Activated CD4-positive, alpha-beta T cell treated with anti-CD3 and anti-CD28 coated beads, Interleukin-2, Interleukin-6, amounts not matched to agents 100 ng/mL and 50 ng/mL, durations not matched to agents 16 hours and 8 hours (primary cell): ENCODE data around the gene MKS1.

Experiments
- DNase-seq: peaks from one replicate; pipeline ENCODE4 v3.0.0-alpha.2; 2020

The MKS1 gene

DNA sequence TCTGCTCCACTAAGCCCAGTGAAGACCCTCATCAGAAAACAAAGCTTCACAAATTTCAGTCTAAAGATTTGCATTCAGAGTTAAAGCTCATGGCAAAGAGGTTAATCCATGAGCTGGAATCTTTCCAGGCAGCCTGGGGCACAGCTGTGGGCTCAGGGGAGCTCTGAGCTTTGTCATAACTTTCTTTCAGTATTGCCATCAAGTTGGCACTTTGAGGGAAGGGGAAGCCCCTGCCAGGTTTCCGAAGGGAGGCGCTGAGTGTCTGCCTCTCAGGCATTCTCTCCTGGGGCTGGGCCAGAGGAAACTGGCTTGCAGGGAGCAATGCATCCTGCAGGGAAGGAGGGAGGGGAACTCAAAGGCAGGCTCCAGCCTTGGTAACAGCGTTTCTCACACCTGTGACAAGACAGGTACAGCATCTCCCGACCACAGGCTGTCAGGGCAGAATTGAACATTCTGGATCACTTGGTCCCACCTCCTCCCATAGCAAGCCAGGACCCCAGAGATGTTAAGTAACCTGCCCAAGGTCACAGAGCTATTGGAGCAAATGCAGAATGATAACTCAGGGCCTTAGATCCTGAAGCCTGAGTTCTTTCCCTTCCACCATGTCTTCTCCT is 23.2 kb upstream of the MKS1 start:
- peak; percentile 76 for DNase-seq

GRCh38 chr17:58239987-58240386 is 20.9 kb upstream of the MKS1 start:
- DNase-seq, result no peak

DNA sequence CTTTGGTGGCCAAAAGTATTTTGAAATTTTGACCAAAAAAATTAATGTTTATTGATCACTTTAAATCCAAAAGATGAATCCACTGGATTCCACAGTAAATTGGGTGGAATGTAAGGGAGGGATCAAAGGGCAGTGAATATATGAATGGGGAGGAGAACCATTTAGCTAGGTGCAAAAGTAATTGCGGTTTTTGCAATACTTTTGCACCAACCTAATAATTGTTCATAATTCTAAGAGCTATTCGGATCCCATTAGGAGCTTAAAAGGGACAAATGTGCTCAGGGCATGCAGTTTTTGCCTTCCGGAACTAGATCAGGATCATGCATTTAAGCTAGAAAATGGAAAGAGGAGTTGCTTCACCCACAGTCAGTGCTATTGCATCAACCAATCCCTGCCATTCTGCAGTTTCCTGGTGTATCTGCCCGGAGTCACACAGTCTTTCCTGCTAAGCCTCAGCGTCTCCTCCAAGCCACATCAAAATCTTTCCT is 19.1 kb upstream of the MKS1 start, which contains the start of gene LPO:
Gene LPO, plus strand, starts transcription at position 438 of the 488 bp plus-strand sequence. CDS start 4,396 bp downstream, outside the sequence.
- no peak for DNase-seq

GRCh38 chr17:58236394-58236793 is 17.3 kb upstream of the MKS1 start:
- no peak for DNase-seq

GRCh38 chr17:58235821-58236220 is 16.8 kb upstream of the MKS1 start:
- no peak for DNase-seq

DNA sequence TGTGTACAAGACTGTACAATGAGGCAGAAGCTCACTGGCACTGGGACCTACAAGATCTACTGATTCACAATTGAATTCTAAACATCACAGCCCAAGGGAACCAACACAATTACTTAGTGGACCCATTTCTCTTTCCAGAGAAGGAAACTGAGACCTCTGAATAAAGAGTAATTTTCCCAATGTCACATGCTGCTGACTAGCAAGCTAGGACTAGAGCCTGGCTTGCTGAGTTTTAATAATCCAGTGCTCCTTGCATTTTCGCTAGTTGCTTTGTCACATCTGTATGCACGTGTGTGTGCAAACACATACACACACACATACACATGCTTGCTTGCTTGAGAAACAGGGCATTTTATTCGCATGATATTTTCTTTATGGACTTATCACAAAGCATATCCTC is 15.5 kb upstream of the MKS1 start:
- DNase-seq, result no peak

DNA sequence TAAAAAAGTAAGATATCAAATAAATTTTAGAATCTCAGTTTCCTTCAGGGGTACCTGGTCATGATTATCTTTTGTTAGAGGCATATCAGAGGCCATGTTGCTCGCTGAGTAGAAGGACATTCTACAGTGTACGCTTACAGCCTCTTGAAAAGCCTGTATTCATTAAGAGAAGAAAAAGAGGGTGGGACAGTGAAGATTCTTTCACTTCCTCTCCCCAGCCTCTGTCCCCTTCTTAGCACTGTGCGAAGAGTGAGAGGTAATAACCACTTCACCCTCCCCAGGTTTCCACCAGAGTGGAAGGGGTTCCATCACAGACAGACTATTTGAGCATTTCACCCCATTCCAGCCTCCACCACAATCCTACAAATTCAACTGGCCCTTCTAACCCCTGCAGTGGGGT is 14.5 kb upstream of the MKS1 start:
- no peak for DNase-seq

DNA sequence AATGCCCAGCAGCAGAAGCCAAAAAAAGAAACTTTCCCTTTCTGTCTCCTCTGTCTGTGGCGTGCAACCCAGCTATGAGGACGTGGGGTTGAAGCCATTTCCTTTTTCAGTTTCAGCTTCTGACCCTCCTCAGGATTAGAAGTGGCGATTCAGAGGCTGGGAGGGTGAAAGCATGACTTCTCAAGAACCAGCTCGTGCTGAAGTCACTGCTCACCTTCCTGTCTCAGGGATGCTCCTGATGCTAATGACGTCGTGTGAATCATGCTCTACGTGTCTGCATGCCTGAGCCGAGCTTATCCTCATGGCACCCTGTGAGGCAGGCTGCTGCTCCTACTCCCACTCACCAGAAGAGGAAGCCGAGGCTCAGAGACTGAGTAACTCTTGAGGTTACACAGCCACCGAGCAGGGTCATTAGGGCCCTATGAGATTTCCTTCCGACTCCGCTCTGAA is 13.7 kb upstream of the MKS1 start:
- DNase-seq, result peak; percentile 22

DNA sequence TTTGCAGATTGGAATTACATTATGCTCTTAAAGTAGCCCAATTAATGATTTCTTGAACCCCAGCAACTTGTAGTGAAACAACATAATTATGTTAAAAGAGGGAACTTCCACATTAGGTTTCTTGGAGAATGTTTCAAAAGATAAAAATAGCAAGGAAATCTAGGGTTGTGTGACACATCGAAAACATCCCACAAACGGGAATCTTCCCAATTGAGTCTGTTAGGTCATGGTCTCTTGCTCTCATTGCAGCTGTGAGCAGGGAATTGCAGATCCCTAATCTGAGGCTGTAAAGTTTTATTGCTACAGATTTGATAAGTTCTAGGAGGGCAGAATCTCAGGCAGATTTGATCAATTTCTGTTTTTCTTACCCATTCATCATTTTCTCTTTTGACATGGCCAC is 12.6 kb upstream of the MKS1 start:
- no peak for DNase-seq

DNA sequence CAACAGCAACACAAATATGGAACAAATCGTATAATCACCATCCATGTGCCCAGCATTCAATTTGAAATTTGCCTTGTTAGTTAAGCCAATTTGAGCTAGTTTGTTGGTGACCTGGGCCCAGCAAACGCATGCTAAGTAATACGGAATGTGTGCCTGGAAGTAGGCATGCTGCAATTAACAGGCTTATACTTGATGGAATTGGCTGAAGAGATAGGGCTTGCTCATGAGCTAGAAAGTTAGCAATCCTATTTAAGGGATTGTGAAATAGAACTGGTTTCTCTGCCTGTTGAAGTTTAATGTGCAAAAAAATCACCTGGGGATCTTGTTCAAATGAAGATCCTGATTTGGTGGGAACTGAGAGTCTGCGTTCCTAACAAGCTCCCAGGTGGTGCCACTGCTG is 10.8 kb upstream of the MKS1 start:
- no peak for DNase-seq

- DNase-seq, result no peak
Measured at GRCh38 chr17:58229384-58229783, 10.3 kb upstream of the MKS1 start.

GRCh38 chr17:58228679-58229078 is 9.6 kb upstream of the MKS1 start:
- DNase-seq, result no peak

GRCh38 chr17:58227733-58228132 is 8.7 kb upstream of the MKS1 start:
- no peak for DNase-seq

DNA sequence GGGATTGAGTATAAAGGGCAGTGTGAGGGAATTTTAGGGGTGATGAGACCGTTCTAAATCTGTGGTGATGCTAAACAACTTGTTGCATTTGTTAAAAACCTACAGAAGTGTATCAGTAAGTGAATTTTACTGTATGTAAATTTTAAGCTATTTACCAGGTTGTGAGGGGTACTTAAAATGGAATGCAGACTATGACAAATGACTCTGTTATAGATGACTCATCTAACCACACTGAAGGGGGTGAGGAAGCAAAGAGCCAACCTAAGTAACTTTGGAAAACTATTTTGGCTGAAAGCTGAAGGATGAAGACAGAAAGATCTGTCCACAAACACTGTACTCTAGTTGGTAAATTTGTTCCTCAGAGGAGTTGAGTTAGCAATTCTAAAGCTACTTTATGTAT is 5.3 kb upstream of the MKS1 start:
- no peak for DNase-seq

- no peak for DNase-seq
Measured at GRCh38 chr17:58219789-58220183, 731 bp upstream of the MKS1 start.

DNA sequence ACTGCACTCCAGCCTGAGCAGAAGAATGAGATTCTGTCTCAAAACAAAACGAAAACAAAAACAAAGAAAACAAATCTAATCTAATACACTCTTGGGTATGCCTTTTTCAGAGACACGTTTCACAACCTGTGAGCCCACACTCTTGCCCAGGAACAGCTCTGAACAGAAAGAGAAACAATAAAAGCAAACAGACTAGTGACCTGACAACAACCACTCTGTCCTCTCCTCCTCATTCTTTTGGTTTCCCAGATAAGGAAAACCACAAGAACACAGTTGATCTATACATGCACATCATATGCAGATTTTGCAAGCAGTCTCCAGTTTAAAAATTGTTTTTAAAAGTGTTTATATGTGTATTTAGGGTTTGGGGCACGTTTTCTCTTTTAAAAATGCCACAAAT is 1.3 kb downstream of the MKS1 start:
- no peak for DNase-seq

GRCh38 chr17:58215685-58216084 is 3.4 kb downstream of the MKS1 start:
- no peak for DNase-seq

GRCh38 chr17:58210922-58211321 is 8.1 kb downstream of the MKS1 start:
- no peak for DNase-seq

DNA sequence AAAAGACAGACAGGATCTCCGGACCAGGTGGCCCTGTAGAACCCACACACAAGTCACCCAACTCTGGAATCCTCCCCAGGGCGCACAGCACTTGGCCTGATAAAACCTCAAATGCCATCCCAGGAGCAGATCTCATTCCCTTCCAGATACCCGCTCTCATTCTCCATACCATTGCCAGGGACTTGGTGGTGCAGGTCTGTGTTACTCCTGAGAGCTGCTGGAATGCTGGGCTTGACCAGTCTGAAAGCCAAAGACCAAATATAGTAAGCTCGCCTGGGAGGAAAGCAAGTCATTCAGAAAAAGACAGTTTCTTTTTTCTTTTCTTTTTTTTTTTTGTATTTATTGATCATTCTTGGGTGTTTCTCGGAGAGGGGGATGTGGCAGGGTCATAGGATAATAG is 10.7 kb downstream of the MKS1 start:
- DNase-seq, result no peak

DNA sequence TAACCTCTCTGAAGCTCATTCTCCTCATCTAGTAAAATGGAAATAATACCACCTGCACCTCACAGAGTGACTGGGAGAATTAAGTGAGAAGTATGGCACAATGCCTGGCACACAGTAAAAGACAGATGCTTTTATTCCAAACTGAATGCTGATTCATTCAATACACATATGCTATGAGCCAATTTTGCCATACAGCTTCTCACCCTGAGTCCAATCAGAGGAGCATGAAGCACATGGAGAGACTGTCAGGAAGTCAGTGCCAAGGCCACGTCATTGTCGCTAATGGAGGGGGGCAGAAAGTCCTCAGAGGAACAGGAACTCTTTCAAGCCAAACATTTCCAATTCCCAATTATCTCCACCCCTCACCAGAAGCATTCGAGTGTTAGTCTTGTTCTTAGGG is 11.6 kb downstream of the MKS1 start:
- no peak for DNase-seq

- no peak for DNase-seq
Measured at GRCh38 chr17:58205936-58206335, 13.1 kb downstream of the MKS1 start.

- no peak for DNase-seq
Measured at GRCh38 chr17:58204796-58205195, 14.3 kb downstream of the MKS1 start.

DNA sequence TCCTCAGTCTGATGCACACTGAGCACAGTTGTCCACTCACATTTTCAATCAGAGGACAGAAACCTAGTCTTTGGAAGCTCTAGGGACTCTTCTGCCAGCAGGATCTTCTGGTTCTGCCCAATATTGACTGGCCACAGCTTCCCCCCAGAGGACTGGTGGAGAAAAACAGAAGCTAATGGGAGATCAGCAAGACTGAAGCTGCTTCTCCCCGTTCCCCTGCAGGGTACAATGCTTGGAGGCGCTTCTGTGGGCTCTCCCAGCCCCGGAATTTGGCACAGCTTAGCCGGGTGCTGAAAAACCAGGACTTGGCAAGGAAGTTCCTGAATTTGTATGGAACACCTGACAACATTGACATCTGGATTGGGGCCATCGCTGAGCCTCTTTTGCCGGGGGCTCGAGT is 16.2 kb downstream of the MKS1 start:
- no peak for DNase-seq

GRCh38 chr17:58200024-58200633 is 18.9 kb downstream of the MKS1 start:
- peak; percentile 70 for DNase-seq

DNA sequence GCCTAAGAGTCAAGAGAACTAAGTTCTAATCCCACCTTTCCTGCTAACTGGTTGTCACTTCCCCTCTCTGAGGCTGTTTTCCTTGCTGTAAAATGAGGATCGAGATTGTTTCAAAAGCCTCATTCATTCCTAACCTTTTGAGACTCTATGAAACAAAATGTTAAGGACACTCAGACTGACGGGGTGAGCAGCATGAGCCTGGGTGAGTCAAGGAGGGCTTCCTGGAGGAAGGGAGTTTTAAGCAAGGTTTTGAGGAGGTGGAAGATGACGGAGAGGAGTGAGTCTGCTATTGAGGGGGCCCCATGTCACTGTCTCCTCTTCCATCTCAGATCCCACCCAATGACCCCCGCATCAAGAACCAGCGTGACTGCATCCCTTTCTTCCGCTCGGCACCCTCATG is 22.4 kb downstream of the MKS1 start:
- DNase-seq, result no peak
